H1 (cell line): ENCODE results near the gene ERGIC2. TPM values are rescaled to one million over a fixed set of nuclear protein-coding genes. Genes with fewer than 3 reads are reported as not detected.

ENCODE experiments used
- CTCF ChIA-PET: fragments of 300-600 bp; sonication (Branson Sonifier 250); formaldehyde crosslinking; loops from one replicate; lab custom pipeline; 2021; ENCODE audit not compliant: partially characterized antibody; lab: Charles Lee
- POLR2A ChIA-PET: fragments of 300-600 bp; sonication (Branson Sonifier 250); formaldehyde crosslinking; loops from one replicate; lab custom pipeline; 2021; ENCODE audit warnings: inconsistent platforms; ENCODE audit not compliant: partially characterized antibody; lab: Charles Lee
- DNase-seq, 2 experiments: peaks; one replicate each; pipeline versions ENCODE4 v3.0.0 to v3.0.0-alpha.2; 2010 to 2022; ENCODE audit warnings: low spot score in 2 of 2, low read depth in 1 of 2, mixed read lengths in 1 of 2
- FAIRE-seq: peaks from 2 replicates; lab custom pipeline; 2011; peaks lifted over from hg19 to GRCh38; lab: Jason Lieb, UNC
- H2AFZ ChIP-seq: 2 replicates; pipeline ENCODE4 v1.8.1; 2012; ENCODE audit warnings: low read length, inconsistent platforms
- H2AK5ac ChIP-seq: 2 replicates; pipeline ENCODE4 v1.6.1; 2013; ENCODE audit warnings: low read depth, low read length
- H2BK120ac ChIP-seq: replicated peaks from 2 replicates; pipeline ENCODE3; 2013; ENCODE audit warnings: low read depth, low read length, inconsistent platforms
- H2BK12ac ChIP-seq: 2 replicates; pipeline ENCODE4 v1.6.1; 2013; ENCODE audit warnings: low read depth, low read length
- H2BK15ac ChIP-seq: 2 replicates; pipeline ENCODE4 v1.6.1; 2013; ENCODE audit warnings: low read length
- H2BK20ac ChIP-seq: 2 replicates; pipeline ENCODE4 v1.6.1; 2013; ENCODE audit warnings: low read length
- H2BK5ac ChIP-seq: 2 replicates; pipeline ENCODE4 v1.6.1; 2013; ENCODE audit warnings: low read depth, low read length
- H3K14ac ChIP-seq: 2 replicates; pipeline ENCODE4 v1.6.1; 2013; ENCODE audit warnings: inconsistent platforms; ENCODE audit not compliant: insufficient read length
- H3K18ac ChIP-seq: 2 replicates; pipeline ENCODE4 v1.6.1; 2013; ENCODE audit warnings: low read length; ENCODE audit errors: extremely low read depth
- H3K23ac ChIP-seq: 2 replicates; pipeline ENCODE4 v1.6.1; 2013; ENCODE audit warnings: inconsistent platforms; ENCODE audit not compliant: insufficient read length
- H3K23me2 ChIP-seq: 2 replicates; pipeline ENCODE4 v1.6.1; 2013; ENCODE audit warnings: low read depth, low read length
- H3K27ac ChIP-seq: 2 replicates; pipeline ENCODE4 v1.6.1; 2011; ENCODE audit warnings: low read depth, low read length, inconsistent platforms
- H3K27me3 ChIP-seq, 4 experiments: replicated peaks in 1 of 4; 1 replicate in 1 of 4; 2 replicates in 3 of 4; pipeline versions ENCODE4 v1.6.1 to v1.8.1; 2011 to 2013; ENCODE audit warnings: low read length in 3 of 4, mild to moderate bottlenecking in 3 of 4, inconsistent platforms in 2 of 4, mixed read lengths in 2 of 4, moderate library complexity in 1 of 4; ENCODE audit not compliant: control insufficient read depth in 3 of 4, insufficient read depth in 3 of 4; ENCODE audit errors: extremely low read depth in 1 of 4
- H3K36me3 ChIP-seq, 4 experiments: 2 replicates each; pipeline versions ENCODE4 v1.6.1 to v1.8.1; 2011 to 2013; ENCODE audit warnings: mild to moderate bottlenecking in 4 of 4, low read length in 3 of 4, moderate library complexity in 2 of 4, control low read depth in 1 of 4, inconsistent platforms in 1 of 4; ENCODE audit not compliant: insufficient read depth in 4 of 4, control insufficient read depth in 2 of 4
- H3K4ac ChIP-seq: replicated peaks from 2 replicates; pipeline ENCODE3; 2013; ENCODE audit warnings: low read length, low read depth, mixed read lengths, inconsistent platforms; ENCODE audit not compliant: insufficient read length
- H3K4me1 ChIP-seq, 4 experiments: replicated peaks in 1 of 4; 1 replicate in 1 of 4; 2 replicates in 3 of 4; pipeline versions ENCODE4 v1.6.1 to v1.8.1; 2011 to 2013; ENCODE audit warnings: low read length in 3 of 4, inconsistent platforms in 2 of 4, mixed read lengths in 1 of 4; ENCODE audit not compliant: insufficient read depth in 4 of 4, control insufficient read depth in 3 of 4
- H3K4me2 ChIP-seq, 2 experiments: 2 replicates each; pipeline versions ENCODE4 v1.6.1 to v1.8.1; 2011 to 2013; ENCODE audit warnings: low read depth in 2 of 2, low read length in 2 of 2, control low read depth in 1 of 2, inconsistent platforms in 1 of 2, mild to moderate bottlenecking in 1 of 2; ENCODE audit not compliant: insufficient read depth in 1 of 2
- H3K4me3 ChIP-seq, 4 experiments: fragments of 200-600, 300-600 bp in 1 of 4; sonication (generic), shearing (Covaris generic), sonication (Bioruptor Twin) in 1 of 4; 2 replicates each; pipeline versions ENCODE4 v1.5.1 to v1.8.1; 2011 to 2016; ENCODE audit warnings: low read length in 4 of 4, low read depth in 3 of 4, control low read depth in 2 of 4, inconsistent platforms in 2 of 4, mild to moderate bottlenecking in 2 of 4, mixed read lengths in 1 of 4, moderate library complexity in 1 of 4; ENCODE audit not compliant: insufficient read depth in 2 of 4; ENCODE audit errors: extremely low read depth in 1 of 4
- H3K56ac ChIP-seq: replicated peaks from 2 replicates; pipeline ENCODE3; 2013; ENCODE audit warnings: low read depth, mild to moderate bottlenecking, mixed read lengths, low read length, inconsistent platforms; ENCODE audit not compliant: insufficient read length
- H3K79me1 ChIP-seq: 2 replicates; pipeline ENCODE4 v1.6.1; 2013; ENCODE audit warnings: low read depth, low read length, control low read depth
- H3K79me2 ChIP-seq, 2 experiments: 2 replicates each; pipeline versions ENCODE4 v1.6.1 to v1.8.1; 2012 to 2013; ENCODE audit warnings: low read length in 2 of 2, mild to moderate bottlenecking in 2 of 2, inconsistent platforms in 1 of 2; ENCODE audit not compliant: insufficient read depth in 2 of 2, control insufficient read depth in 1 of 2
- H3K9ac ChIP-seq, 4 experiments: replicated peaks in 1 of 4; 1 replicate in 1 of 4; 2 replicates in 3 of 4; pipeline versions ENCODE4 v1.6.1 to v1.8.1; 2011 to 2013; ENCODE audit warnings: low read depth in 3 of 4, low read length in 3 of 4, control low read depth in 2 of 4, mild to moderate bottlenecking in 2 of 4, moderate library complexity in 2 of 4, inconsistent platforms in 1 of 4; ENCODE audit errors: extremely low read depth in 1 of 4
- H3K9me3 ChIP-seq, 2 experiments: 2 replicates each; pipeline versions ENCODE4 v1.6.1 to v1.8.1; 2012 to 2013; ENCODE audit warnings: mild to moderate bottlenecking in 2 of 2, moderate library complexity in 2 of 2, control low read depth in 1 of 2, inconsistent platforms in 1 of 2, low read depth in 1 of 2, low read length in 1 of 2, mixed read lengths in 1 of 2; ENCODE audit not compliant: insufficient read depth in 2 of 2
- H4K20me1 ChIP-seq, 2 experiments: replicated peaks in 1 of 2; 2 replicates each; pipeline versions ENCODE3 to v1.8.1; 2011 to 2013; ENCODE audit warnings: inconsistent platforms in 2 of 2, low read length in 2 of 2, mild to moderate bottlenecking in 1 of 2; ENCODE audit not compliant: insufficient read depth in 2 of 2, control insufficient read depth in 1 of 2
- H4K5ac ChIP-seq: 2 replicates; pipeline ENCODE4 v1.6.1; 2013; ENCODE audit warnings: low read length, low read depth, mixed read lengths, inconsistent platforms; ENCODE audit not compliant: insufficient read length
- H4K8ac ChIP-seq: 2 replicates; pipeline ENCODE4 v1.8.0; 2013; ENCODE audit warnings: mild to moderate bottlenecking, moderate library complexity, low read length, inconsistent platforms; ENCODE audit not compliant: insufficient read depth; ENCODE audit errors: extremely low read depth
- H4K91ac ChIP-seq: replicated peaks from 2 replicates; pipeline ENCODE3; 2013; ENCODE audit warnings: low read length, mixed read lengths, inconsistent platforms; ENCODE audit not compliant: insufficient read length
- CBX8 ChIP-seq: fragments of 300-800, 300-1000 bp; sonication (generic); IDR thresholded peaks from 2 replicates; pipeline ENCODE4 v1.7.1; 2016; ENCODE audit warnings: low read depth, low read length, borderline replicate concordance
- KDM1A ChIP-seq: fragments of 200-600, 300-600 bp; sonication (generic); IDR thresholded peaks from 2 replicates; pipeline ENCODE4 v1.7.1; 2016; ENCODE audit warnings: mild to moderate bottlenecking, low read length, borderline replicate concordance
- PHF8 ChIP-seq: fragments of 200-600 bp; sonication (generic); conservative IDR thresholded peaks from 2 replicates; pipeline ENCODE4 v1.7.1; 2012; ENCODE audit warnings: low read depth, mild to moderate bottlenecking, inconsistent platforms, low read length, moderate library complexity
- SAP30 ChIP-seq: fragments of 300-600 bp; sonication (generic); IDR thresholded peaks from 2 replicates; pipeline ENCODE4 v1.7.1; 2012; ENCODE audit warnings: low read length, moderate library complexity, mild to moderate bottlenecking, inconsistent platforms; ENCODE audit not compliant: insufficient read depth, insufficient replicate concordance
- TCF12 ChIP-seq: IDR thresholded peaks from 2 replicates; pipeline ENCODE4 v1.6.1; 2011; ENCODE audit warnings: low read depth, mild to moderate bottlenecking, low read length
- TEAD4 ChIP-seq: IDR thresholded peaks from 2 replicates; pipeline ENCODE4 v1.6.1; 2012; ENCODE audit warnings: low read depth, low read length, inconsistent platforms, mixed read lengths
- YY1 ChIP-seq: IDR thresholded peaks from 2 replicates; pipeline ENCODE4 v1.6.1; 2011; ENCODE audit warnings: low read depth, mild to moderate bottlenecking, low read length
- WGBS, 2 experiments: shearing (Covaris generic) in 1 of 2; methylation state at CpG; one replicate each; pipeline versions ENCODE4 v1.1.6 to v1.1.7; 2013 to 2015; ENCODE audit warnings: low lambda C conversion rate in 2 of 2, mixed read lengths in 2 of 2, inconsistent platforms in 1 of 2, low coverage in 1 of 2, missing lambda C conversion rate in 1 of 2; ENCODE audit not compliant: insufficient replicate concordance in 2 of 2, insufficient coverage in 1 of 2, insufficient read length in 1 of 2; ENCODE audit errors: extremely low coverage in 1 of 2, missing lambda C conversion rate in 1 of 2; 5-methylcytosine and 5-hydroxymethylcytosine counted together
- polyA plus RNA-seq, 7 experiments: library from polyadenylated mRNA; depleted of rRNA in 3 of 7; stranded (reverse) in 5 of 7; unstranded in 2 of 7; fragments of >200 nt in 5 of 7; fragments of 200-250 nt in 2 of 7; gene quantifications; 1 replicate in 5 of 7; 2 replicates in 1 of 7; 4 replicates in 1 of 7; pipeline versions ENCODE4 v1.2.1 to v1.2.3, GENCODE V29; 2011 to 2013; ENCODE audit warnings: missing spikeins in 2 of 7, mixed read lengths in 2 of 7
- total RNA-seq: library from RNA; stranded (reverse); fragmentation: NEBNext Ultra II Directional; extraction: Animal tissue kit (Norgen Biotek cat#: 25700); gene quantifications from 2 replicates; pipeline ENCODE4 v1.2.1, GENCODE V29; 2021

Gene ERGIC2
- total and polyA plus RNA-seq, 2 of the 8 experiments (the other 6 are each of a cell fraction or from before 2014, with no cell fraction given): 16.5 to 61.8 TPM

- H3K56ac ChIP-seq: no peak overlapping the region
- H3K18ac ChIP-seq: no peak overlapping the region
- H2BK120ac ChIP-seq: no peak overlapping the region
- no peaks in the 10 kb centered on the region for H3K23me2 ChIP-seq
- CTCF ChIA-PET: no interaction called here
- H2BK12ac ChIP-seq: no peak overlapping the region
- no peaks in the 10 kb centered on the region for H4K20me1 ChIP-seq
- no peak overlapping the region for H3K4me2 ChIP-seq
- no peak overlapping the region for H2AFZ ChIP-seq
- no peak overlapping the region for H2BK5ac ChIP-seq
- no peaks in the 10 kb centered on the region for H3K79me2 ChIP-seq
- TF ChIP-seq TCF12 (no peak), YY1 (no peak), SAP30 (no peak), TEAD4 (no peak), CBX8 (no peak), KDM1A (no peak), PHF8 (no peak)
- TF ChIP-seq, all 59 proteins: peak for 0
- H3K9me3 ChIP-seq: no peaks in the 10 kb centered on the region
- no peak overlapping the region for H2BK15ac ChIP-seq
- 96% methylated on average over 1 of the region's 1 CpG; no CpG with 5 or more reads in 1 of the 2 experiments for WGBS, 2 experiments
- no peak overlapping the region for H4K8ac ChIP-seq
- H3K14ac ChIP-seq: no peak overlapping the region
- no peak for FAIRE-seq
- H2AK5ac ChIP-seq: no peak overlapping the region
- no peak overlapping the region for H4K5ac ChIP-seq
- H3K23ac ChIP-seq: no peak overlapping the region
- no peaks in the 10 kb centered on the region for H3K27me3 ChIP-seq
- H3K4ac ChIP-seq: no peak overlapping the region
- no peak overlapping the region for H3K27ac ChIP-seq
- no peaks in the 10 kb centered on the region for H3K79me1 ChIP-seq
- H3K36me3 ChIP-seq: peaks cover 0 to 18% (median 4%) of the 10 kb centered on the region in 4 experiments; a peak in 3 of 8 replicates
- no peak overlapping the region for H3K4me3 ChIP-seq
- no peaks in the 10 kb centered on the region for H3K4me1 ChIP-seq
- DNase-seq: no peak
- no peak overlapping the region for H2BK20ac ChIP-seq
- H3K9ac ChIP-seq: no peak overlapping the region
- POLR2A ChIA-PET: no interaction called here
- no peak overlapping the region for H4K91ac ChIP-seq
These were observed 26.0 kb downstream of the ERGIC2 start for GRCh38 chr12:29354954-29355353.
